ENCODE data around the gene NEUROG1. TPM values are rescaled to one million over a fixed set of nuclear protein-coding genes. Genes with fewer than 3 reads are reported as not detected.

NEUROG1 gene
- total RNA-seq (2014; rRNA removed; shearing (Covaris generic)) = not detected in 2 replicates

DNA sequence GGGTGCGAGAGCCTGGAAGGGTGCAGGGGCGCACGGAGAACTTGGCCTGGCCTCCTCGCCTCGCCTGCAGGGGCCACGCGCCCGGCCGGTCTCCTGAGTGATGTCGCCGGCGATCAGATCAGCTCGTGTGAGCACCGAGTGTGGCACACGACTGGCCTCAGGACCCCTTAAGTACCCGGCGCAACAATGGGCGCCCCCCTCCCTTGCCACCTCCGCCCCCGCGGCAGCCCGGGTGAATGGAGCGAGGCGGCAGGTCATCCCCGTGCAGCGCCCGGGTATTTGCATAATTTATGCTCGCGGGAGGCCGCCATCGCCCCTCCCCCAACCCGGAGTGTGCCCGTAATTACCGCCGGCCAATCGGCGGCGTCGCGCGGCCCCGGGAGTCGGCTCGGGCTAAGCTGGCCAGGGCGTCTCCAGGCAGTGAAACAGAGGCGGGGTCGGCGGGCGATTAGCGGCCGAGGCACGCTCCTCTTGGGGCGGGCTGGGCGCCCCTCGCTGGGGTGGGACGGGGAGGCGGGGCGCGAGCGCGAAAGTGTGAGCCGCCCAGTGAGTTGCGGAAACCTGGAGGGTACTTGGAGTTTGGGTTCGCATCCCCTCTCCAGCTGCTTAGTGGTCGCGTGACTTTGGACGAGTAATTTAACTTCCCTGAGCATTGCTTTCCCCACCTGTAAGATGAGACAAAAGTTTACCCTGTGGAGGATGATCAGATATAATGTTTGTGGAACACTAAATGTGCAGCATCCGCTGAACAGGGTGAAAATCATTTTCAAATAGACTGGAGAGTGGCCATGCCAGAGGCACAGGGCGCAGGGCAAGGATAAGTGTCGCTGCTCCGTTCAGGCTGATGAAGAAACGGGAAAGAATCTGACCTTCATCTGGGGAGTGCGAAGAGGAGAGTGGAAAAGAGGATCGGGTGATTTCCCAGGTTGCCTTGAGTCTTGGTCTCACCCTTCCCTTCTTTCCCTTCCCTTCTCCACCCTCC lies at the start of gene NEUROG1:
NEUROG1 (minus strand) TSS at position 145 of the 982 bp plus-strand sequence. CDS start 274 bp downstream, outside the sequence.
- no peak for DNase-seq (ENCODE audit: low read depth)

DNA sequence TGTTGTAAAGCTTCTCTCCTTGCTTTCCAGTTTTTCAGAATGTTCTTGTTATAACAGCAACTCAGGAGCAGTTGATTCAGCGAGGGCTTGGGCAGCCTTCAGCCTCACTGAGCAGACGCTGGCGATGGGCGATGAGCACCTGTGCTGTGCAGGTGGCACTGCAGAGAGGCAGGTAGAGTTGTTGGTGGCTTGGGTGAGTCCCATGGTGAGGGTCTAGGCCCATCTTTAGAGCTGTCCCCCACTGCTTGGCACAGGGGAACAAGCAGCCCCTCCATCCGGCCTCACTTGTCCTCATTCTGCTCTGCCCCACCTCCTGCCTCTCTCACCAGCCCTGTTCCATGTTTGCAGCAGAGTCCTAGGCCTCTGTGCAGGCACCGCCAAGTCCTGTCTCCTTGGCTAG lies 49.2 kb upstream of the NEUROG1 start:
- no peak for DNase-seq (ENCODE audit: low read depth)

- no peak for DNase-seq (ENCODE audit: low read depth)
These were observed 48.5 kb upstream of the NEUROG1 start for GRCh38 chr5:135584276-135584675.

DNA sequence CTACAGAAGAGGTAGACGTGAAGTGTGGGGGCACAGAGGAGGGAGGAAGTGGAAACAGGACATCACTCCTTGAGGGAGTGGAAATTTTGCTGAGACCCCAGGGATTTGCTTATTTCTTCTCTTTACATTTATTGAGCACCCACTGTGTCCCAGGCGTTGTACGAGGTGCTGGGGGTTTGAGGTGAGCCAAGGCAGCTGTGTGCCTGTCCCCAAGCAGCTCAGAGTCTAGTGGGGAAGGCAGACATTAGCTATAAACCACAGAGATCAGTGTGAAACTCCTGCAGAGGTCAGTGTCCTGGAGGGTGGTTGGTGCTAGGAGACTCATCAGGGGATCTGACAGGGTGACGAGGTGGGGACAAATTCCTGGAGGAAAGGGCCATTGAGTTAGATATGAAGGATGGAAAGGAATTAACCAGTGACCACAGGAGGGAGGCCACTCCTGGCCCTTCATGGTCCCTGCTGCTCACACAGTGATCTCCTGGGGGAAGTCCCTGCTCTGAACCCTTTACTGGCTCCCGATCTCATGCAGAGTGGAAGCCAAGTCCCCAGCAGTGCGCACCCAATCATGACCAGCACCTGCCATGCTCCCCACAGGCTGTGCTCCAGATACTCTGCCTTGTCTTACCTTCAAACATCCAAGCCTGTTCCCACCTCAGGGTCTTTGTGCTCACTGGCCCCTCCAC lies 46.5 kb upstream of the NEUROG1 start:
- DNase-seq (ENCODE audit: low read depth) = no peak

- peak; percentile 67 for DNase-seq (ENCODE audit: low read depth)
These were observed 43.0 kb upstream of the NEUROG1 start, which contains the start of gene CXCL14 for GRCh38 chr5:135578685-135579341. Gene CXCL14 (minus strand): TSS chr5:135578991. CDS start chr5:135578778, 213 bp downstream.

DNA sequence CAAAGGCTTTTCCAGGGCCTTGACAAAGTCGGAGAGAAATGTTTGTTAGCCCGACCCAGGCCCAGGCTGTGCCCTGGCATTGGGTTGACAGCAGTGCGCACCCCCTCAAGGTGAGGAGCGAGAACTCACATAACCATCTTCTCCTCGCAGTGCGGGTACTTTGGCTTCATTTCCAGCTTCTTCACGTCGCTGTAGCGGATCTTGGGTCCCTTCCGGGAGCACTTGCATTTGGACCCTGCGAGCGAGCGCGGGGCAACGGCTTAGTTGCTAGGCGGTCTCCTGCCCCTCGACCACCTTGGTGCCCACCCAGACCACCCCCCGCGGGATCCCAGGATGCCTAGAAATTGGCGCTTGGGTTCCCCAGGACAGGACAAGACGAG lies 42.5 kb upstream of the NEUROG1 start:
- DNase-seq (ENCODE audit: low read depth) = no peak

DNA sequence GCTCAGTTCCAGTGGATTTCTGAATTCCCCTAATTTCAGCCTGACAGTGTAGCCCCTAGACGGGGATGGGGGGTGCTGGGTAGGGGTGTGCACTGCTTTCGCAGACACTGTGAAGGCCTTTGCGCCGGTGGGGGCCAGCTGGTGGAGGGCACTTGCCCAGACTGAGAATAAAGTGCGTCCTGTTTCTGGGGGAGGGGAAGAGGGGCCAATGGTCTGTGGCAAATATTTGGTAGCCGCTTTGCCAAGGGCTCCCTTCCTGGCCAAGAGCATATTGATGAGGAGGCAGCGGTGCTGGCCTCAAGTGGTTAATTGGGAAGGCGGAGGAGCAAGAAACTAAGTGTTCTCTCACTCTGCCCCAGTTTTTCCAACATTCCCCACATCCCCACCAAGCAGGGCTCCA lies 41.7 kb upstream of the NEUROG1 start:
- no peak for DNase-seq (ENCODE audit: low read depth)

DNA sequence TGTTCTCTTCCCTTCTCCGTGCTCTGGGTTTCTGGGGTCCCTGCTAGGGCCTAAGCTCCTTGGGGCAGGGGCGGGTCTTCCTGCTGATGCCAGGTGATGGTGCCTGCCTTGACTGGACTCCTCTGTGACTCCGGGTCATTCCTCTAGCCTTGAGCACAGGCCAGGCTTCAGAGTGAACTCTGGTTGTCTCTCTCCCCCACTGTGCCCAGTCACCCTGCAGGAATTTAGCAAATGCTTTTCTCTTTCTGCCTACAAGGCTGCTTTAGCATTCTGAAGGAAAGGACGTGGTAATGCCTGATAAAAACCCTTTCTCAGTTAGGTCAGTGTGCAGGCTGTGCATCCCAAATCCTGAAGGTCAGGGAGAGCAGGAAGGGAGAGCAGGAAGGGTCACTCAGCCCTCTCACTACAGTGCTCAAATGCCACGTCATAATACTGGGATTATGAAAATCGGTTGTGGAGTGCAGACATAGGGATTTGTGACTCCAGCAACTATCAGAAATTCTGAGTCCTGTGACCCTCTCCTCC lies 40.4 kb upstream of the NEUROG1 start:
- DNase-seq (ENCODE audit: low read depth) = no peak

DNA sequence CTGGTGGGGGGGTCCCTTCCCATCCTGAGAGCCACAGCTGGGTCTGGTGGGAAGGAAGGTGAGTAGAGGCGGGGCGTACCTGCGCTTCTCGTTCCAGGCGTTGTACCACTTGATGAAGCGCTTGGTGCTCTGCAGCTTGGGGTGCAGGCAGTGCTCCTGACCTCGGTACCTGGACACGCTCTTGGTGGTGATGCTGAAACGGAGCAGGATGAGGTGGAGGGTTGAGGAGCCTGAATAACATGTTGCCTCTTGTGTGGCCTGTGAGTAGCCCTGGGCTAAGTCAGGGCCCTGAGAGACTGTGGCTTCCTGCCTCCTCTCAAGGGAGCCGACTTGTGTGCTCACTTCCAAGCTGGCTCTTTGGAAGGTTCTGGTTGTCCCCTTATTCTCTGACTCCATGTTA lies 38.7 kb upstream of the NEUROG1 start:
- DNase-seq (ENCODE audit: low read depth) = no peak

DNA sequence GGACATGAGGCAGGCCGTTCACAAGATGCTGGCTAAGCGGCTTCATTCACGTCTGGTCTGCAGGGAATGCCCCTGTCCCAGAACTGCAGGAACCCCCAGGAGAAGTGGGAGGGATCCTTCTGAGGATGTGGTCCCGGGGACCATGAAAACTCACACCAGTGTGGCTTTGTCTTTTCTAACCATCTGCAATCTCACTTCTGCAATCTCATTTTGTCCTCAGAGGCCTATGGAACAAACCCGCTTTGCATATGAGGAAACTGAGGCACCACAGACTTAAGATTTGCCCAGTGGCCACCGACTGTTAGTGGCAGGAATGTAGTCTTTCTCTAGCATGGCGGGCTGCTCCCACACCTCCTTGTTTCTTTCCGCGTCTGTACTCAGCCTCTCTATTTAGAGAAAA lies 36.1 kb upstream of the NEUROG1 start:
- DNase-seq (ENCODE audit: low read depth) = no peak

GRCh38 chr5:135571066-135571609 lies 35.4 kb upstream of the NEUROG1 start:
- DNase-seq (ENCODE audit: low read depth) = no peak

DNA sequence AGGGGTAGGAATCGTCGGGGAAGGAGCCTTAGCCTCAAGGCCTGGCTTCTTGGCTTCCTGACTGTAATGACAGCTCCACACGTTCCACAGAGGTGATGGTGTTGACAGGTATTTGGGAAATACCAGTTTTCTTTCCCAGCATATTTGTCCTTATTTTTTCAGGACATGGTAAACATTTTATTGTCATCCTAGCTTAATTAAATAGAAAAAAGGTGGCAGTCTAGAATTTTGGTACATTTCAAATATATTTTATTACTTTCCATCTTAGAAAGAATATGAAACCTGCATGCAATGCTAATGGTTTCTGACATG lies 34.6 kb upstream of the NEUROG1 start:
- DNase-seq (ENCODE audit: low read depth) = no peak

DNA sequence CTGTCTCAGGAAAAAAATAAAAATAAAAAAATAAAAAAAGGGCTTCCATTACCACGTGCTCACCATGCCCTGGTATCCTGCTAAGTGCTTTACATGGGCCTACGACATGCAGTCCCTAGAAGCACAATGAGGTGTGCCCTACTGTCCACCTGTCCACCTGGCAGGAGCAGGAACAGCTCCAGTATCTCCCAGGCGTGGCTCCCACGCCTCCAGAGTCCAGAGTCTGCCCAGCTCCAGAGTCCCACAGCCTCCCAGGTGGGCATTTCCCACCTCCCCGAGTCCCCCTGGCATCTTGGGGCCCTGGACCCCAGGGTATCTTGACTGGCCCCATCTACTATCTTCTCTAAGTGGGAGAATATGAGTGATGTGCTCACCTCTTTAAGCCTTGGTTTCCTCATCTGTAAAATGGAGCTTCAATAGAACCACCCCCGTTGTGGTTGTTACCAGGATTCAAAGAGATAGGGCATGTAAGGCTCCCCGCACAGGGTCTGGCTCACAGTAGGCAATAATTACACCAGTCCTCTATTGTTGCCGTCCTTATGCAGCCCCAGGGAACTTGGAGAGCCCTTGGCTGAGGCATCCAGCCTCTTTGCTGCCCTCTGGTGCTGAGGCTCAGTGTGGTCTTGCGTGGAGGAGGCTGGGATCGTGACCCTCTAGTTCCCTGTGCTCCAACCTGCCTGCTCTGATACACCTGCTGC lies 34.1 kb upstream of the NEUROG1 start:
- DNase-seq (ENCODE audit: low read depth) = no peak

- no peak for DNase-seq (ENCODE audit: low read depth)
These were observed 33.2 kb upstream of the NEUROG1 start for GRCh38 chr5:135568923-135569360.

- no peak for DNase-seq (ENCODE audit: low read depth)
These were observed 32.5 kb upstream of the NEUROG1 start for GRCh38 chr5:135568246-135568645.

DNA sequence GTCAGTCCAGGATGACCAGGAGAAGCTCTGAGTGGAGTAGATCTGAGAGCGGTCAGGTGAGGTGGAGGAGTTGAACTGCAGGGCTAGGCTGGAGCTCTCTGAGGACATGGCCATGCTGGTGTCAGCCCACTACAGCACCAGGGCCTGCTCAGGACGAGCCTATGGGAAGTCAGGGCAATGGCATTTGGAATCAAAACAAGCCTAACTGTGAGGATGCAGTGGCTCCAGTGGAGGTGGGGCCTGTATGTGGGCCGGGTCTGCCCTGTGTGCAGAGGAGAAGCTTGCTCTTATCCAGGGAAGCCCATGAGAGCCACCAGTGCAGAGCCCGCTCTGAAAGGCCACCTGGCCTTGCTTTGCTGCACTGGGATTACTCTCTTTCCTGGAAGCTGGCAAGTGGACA lies 31.9 kb upstream of the NEUROG1 start:
- DNase-seq (ENCODE audit: low read depth) = no peak

DNA sequence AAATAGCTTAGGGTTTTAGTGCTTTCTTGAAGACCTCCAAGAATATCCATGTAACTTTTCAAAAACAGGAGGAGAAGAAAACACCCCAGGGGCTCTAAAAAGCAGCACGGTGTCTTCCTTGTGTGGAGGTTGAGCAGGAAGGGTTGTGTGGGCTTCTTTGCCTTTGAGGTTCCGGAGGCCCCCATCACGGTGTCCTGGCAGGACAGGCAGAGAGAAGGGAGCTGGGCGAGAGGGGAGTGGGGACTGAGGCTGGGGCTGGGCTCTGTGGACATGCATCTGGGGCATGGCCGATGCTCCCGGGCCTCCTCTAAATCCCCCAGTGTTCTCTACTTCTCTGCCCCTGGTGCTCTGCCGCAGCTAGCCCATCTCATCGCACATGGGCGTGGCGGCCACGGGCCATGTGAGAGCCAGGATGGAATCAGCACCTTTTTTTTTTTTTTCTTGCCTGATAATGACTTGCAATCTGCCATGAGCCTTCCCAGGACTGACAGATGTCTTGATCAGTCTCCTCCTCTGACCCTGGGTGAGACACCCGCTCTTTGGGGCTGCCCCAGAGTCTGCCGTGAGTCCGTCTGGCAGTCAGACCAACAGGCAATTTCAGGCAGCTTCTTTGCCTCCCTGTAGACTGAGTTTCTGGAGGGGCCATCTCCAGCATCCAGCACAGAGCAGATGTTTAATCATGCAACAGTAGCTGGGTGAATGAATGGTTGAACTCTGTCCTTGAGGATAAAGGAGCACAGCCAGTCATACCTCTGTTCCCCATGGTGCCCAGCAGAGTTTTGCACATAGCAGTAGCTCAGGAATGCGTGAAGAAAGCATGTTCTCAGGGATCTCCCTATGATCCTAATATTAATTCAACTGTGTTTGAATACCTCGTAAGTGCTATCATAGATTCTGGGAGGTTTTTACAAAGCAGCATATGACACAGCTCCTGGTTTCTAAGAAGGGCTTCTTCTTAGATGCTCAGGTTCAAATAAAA lies 30.9 kb upstream of the NEUROG1 start:
- DNase-seq (ENCODE audit: low read depth) = no peak

DNA sequence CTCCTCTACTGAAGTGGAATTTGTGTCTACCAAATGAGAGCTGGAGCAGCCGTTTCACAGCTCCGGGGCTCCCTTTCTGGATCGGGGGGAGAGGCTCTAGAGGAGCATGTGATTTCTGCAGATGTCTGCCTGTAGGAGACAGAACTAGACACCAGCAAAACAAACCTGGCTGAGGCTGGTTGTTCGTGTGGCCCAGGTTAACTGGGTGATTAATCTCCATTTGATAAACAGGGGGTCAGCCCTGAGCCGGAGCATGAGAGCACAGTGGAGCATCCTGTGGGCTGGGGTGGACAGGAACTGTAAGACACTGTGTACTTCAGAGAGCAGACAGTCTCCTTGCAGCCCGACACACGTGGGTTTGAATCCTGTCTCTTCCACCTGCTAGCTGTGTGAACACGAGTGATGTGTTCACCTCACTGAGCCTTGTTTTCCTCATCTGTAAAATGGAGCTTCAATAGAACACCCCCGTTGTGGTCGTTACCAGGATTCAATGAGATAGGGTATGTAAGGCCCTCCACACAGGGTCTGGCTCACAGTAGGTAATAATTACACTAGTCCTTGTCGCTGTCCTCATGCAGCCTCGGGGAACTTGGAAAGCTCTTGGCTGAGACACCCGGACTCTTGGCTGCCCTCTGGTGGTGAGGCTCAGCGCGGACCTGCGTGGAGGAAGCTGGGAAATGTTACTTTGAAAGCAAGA lies 30.1 kb upstream of the NEUROG1 start:
- DNase-seq (ENCODE audit: low read depth) = peak; percentile 28

DNA sequence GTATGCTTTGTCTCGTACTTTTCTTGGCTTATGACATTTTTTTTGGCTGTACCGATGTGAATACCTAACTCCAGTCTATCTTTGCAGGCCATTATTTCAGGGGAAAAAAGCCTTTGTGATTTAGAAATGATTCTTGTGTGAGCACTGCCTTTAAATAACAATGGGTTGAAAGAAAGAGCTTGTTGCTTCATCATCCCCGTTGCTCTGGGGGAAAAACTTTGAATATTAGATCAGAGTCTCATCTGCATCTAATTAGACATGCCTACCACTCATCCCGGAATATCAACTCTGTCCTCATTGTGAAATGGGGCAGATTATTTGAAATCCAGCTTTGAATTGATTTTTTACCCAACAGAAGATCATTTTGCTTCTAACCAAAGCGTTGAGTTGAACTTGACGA lies 29.5 kb upstream of the NEUROG1 start:
- DNase-seq (ENCODE audit: low read depth) = peak; percentile 8

Measured in RPMI7951 (cell line).